Effector CD8-positive, alpha-beta T cell (primary cell): ENCODE results near the gene GLCCI1.

Experiments used
- DNase-seq: peaks from one replicate; lab custom pipeline; 2025; lab: John Stamatoyannopoulos, UW
- total RNA-seq, 4 experiments: gene quantifications; one replicate each; lab custom pipeline; 2026; lab: John Stamatoyannopoulos, UW

The GLCCI1 gene
- total RNA-seq: 27.1 to 101 (median 71.2) reads per million in 4 experiments

GRCh38 chr7:7968544-7969305 is at the start of gene GLCCI1:
Gene GLCCI1, plus strand, starts transcription at chr7:7968796. Its CDS starts 555 bp downstream, at chr7:7969351.
- DNase-seq: peak; percentile 94

GRCh38 chr7:7919449-7919945 is 49.1 kb upstream of the GLCCI1 start:
- DNase-seq: no peak

GRCh38 chr7:7920056-7920455 is 48.5 kb upstream of the GLCCI1 start:
- no peak for DNase-seq

- no peak for DNase-seq
Observed at GRCh38 chr7:7920481-7920880, 48.1 kb upstream of the GLCCI1 start.

GRCh38 chr7:7921830-7922229 is 46.8 kb upstream of the GLCCI1 start:
- no peak for DNase-seq

- DNase-seq: no peak
Observed at GRCh38 chr7:7922684-7923385, 45.8 kb upstream of the GLCCI1 start.

- DNase-seq: no peak
Observed at GRCh38 chr7:7923818-7924217, 44.8 kb upstream of the GLCCI1 start.

GRCh38 chr7:7924303-7924702 is 44.3 kb upstream of the GLCCI1 start:
- DNase-seq: no peak

- DNase-seq: no peak
Observed at GRCh38 chr7:7931626-7932025, 37.0 kb upstream of the GLCCI1 start.

- no peak for DNase-seq
Observed at GRCh38 chr7:7932553-7932952, 36.0 kb upstream of the GLCCI1 start.

GRCh38 chr7:7933915-7934526 is 34.6 kb upstream of the GLCCI1 start:
- DNase-seq: no peak

- DNase-seq: no peak
Observed at GRCh38 chr7:7934945-7935344, 33.7 kb upstream of the GLCCI1 start.

GRCh38 chr7:7938471-7938870 is 30.1 kb upstream of the GLCCI1 start:
- no peak for DNase-seq

GRCh38 chr7:7943951-7944350 is 24.6 kb upstream of the GLCCI1 start:
- DNase-seq: no peak

GRCh38 chr7:7944619-7945282 is 23.8 kb upstream of the GLCCI1 start:
- DNase-seq: no peak

- DNase-seq: no peak
Observed at GRCh38 chr7:7946486-7946885, 22.1 kb upstream of the GLCCI1 start.

GRCh38 chr7:7948232-7948631 is 20.4 kb upstream of the GLCCI1 start:
- no peak for DNase-seq

- no peak for DNase-seq
Observed at GRCh38 chr7:7953806-7954205, 14.8 kb upstream of the GLCCI1 start.

- DNase-seq: no peak
Observed at GRCh38 chr7:7956531-7957128, 12.0 kb upstream of the GLCCI1 start.

GRCh38 chr7:7957513-7957912 is 11.1 kb upstream of the GLCCI1 start:
- DNase-seq: no peak

GRCh38 chr7:7959979-7960670 is 8.5 kb upstream of the GLCCI1 start:
- DNase-seq: no peak
